HepG2 (cell line): ENCODE measurements around the gene HLA-DMB. TPM values are rescaled to one million over a fixed set of nuclear protein-coding genes. Genes with fewer than 3 reads are reported as not detected.

Experiments used
- KDM3A ChIP-seq: IDR thresholded peaks from 2 replicates; pipeline ENCODE4 v1.6.1; 2018; ENCODE audit warnings: low read depth, missing compliant biosample characterization
- TMF1 ChIP-seq: sonication (generic); formaldehyde crosslinking; IDR thresholded peaks from 2 replicates; pipeline ENCODE4 v1.8.1; 2022; ENCODE audit warnings: low read depth, missing genetic modification reagents
- U2AF1 ChIP-seq: fragments of 200-400 bp; formaldehyde crosslinking; optimal IDR thresholded peaks from 2 replicates; pipeline ENCODE3; 2017; ENCODE audit warnings: mild to moderate bottlenecking, low read depth, low read length
- ZKSCAN5 ChIP-seq: sonication (generic); formaldehyde crosslinking; IDR thresholded peaks from 2 replicates; pipeline ENCODE4 v1.5.1; 2020; ENCODE audit warnings: mild to moderate bottlenecking, missing genetic modification reagents
- ZNF207 ChIP-seq: fragments of 450-650 bp; IDR thresholded peaks from 2 replicates; pipeline ENCODE4 v1.6.1; 2016; ENCODE audit warnings: antibody characterized with exemption, borderline replicate concordance
- ZNF33A ChIP-seq: sonication (generic); formaldehyde crosslinking; IDR thresholded peaks from 2 replicates; pipeline ENCODE4 v1.5.1; 2020; ENCODE audit warnings: missing genetic modification reagents, mild to moderate bottlenecking, moderate library complexity, borderline replicate concordance
- polyA plus RNA-seq, 8 experiments: library from polyadenylated mRNA; depleted of rRNA in 3 of 8; stranded (reverse) in 7 of 8; unstranded in 1 of 8; fragments of >200 nt; fragmentation: Illumina TruSeq in 4 of 8; extraction: Trizol in 4 of 8; gene quantifications; 2 replicates each; pipeline versions ENCODE4 v1.2.1 to v1.2.3, GENCODE V29; 2011 to 2016; ENCODE audit warnings: low read depth in 4 of 8, missing spikeins in 1 of 8, mixed read lengths in 1 of 8; ENCODE audit not compliant: insufficient read depth in 1 of 8
- total RNA-seq, 5 experiments: library from RNA; depleted of rRNA; stranded (reverse); fragments of >200 nt; fragmentation: Illumina TruSeq; extraction: Trizol; gene quantifications; 2 replicates each; pipeline ENCODE4 v1.2.3, GENCODE V29; 2016; ENCODE audit warnings: low read depth in 1 of 5
- TF ChIP-seq, protein P1 (sequence below): sonication (generic); formaldehyde crosslinking; IDR thresholded peaks from 2 replicates; pipeline ENCODE4 v1.9.0; 2021; ENCODE audit warnings: missing genetic modification reagents, mild to moderate bottlenecking, borderline replicate concordance
- TF ChIP-seq, protein P2 (sequence below): sonication (generic); formaldehyde crosslinking; IDR thresholded peaks from 2 replicates; pipeline ENCODE4 v1.4.0; 2020; ENCODE audit warnings: missing genetic modification reagents
- TF ChIP-seq, protein P3 (sequence below): sonication (generic); formaldehyde crosslinking; IDR thresholded peaks from 2 replicates; pipeline ENCODE4 v1.8.0; 2022; ENCODE audit warnings: mild to moderate bottlenecking, missing genetic modification reagents, borderline replicate concordance
- TF ChIP-seq, protein P4 (sequence below): sonication (generic); formaldehyde crosslinking; IDR thresholded peaks from 2 replicates; pipeline ENCODE4 v1.5.1; 2020; ENCODE audit warnings: mild to moderate bottlenecking, missing genetic modification reagents, borderline replicate concordance
- TF ChIP-seq, protein P5 (sequence below): IDR thresholded peaks from 2 replicates; pipeline ENCODE4 v1.6.1; 2016; ENCODE audit warnings: low read depth
- TF ChIP-seq, protein P6 (sequence below): sonication (generic); formaldehyde crosslinking; IDR thresholded peaks from 2 replicates; pipeline ENCODE4 v1.5.0; 2020; ENCODE audit warnings: mild to moderate bottlenecking, missing genetic modification reagents

HLA-DMB gene
- total and polyA plus RNA-seq, 2 of the 13 experiments (the other 11 are each of a cell fraction or from before 2014, with no cell fraction given) = not detected

DNA sequence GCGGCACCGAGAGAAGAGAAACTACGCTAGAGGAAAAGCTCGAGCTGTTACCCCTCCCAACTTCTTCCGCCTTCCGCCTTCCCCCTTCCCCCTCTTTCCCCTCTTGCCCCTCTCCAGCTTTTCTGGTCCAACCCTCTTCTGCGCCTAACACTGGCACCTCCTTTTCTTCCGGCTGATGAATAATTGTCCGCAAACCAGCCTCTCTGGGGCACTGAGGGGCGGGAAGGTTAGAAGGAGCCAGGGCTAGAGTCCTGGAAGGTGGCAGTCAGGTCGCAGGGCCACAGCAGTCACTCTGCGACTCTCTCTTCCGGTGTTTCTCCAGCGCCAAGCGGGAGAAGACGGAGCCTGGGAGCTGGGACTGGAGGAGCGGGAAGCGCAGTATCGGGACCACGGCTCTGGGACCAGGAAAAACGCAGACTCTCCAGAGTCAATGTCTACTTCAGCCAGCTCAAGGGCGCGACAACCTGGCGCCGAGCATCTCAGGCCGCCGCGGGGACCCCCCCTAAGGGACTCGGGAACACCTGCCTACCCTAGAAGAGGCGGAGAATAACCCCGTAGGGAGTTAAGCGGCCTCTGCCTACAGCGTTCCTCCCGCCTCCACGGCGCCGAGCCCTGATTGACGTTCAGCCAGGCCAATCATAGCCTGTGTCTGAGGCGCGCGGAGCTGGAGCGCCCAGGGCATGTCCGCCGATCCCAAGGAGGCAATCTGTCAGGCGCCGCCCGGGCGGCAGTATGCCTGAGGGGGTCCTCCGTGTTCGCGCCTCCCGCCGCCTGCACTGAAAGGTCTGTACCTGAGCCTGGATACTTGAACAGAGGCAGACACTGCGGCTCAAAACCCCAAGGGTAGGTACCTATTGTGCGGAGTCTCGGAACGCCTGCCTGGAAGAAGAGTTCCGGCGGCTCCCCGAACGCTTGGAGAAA is 46.5 kb downstream of the HLA-DMB start (continued):
- TF ChIP-seq, protein P1, sequence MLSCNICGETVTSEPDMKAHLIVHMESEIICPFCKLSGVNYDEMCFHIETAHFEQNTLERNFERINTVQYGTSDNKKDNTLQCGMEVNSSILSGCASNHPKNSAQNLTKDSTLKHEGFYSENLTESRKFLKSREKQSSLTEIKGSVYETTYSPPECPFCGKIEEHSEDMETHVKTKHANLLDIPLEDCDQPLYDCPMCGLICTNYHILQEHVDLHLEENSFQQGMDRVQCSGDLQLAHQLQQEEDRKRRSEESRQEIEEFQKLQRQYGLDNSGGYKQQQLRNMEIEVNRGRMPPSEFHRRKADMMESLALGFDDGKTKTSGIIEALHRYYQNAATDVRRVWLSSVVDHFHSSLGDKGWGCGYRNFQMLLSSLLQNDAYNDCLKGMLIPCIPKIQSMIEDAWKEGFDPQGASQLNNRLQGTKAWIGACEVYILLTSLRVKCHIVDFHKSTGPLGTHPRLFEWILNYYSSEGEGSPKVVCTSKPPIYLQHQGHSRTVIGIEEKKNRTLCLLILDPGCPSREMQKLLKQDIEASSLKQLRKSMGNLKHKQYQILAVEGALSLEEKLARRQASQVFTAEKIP (CRISPR knock-in tag) = no peak
- TF ChIP-seq, protein P2, sequence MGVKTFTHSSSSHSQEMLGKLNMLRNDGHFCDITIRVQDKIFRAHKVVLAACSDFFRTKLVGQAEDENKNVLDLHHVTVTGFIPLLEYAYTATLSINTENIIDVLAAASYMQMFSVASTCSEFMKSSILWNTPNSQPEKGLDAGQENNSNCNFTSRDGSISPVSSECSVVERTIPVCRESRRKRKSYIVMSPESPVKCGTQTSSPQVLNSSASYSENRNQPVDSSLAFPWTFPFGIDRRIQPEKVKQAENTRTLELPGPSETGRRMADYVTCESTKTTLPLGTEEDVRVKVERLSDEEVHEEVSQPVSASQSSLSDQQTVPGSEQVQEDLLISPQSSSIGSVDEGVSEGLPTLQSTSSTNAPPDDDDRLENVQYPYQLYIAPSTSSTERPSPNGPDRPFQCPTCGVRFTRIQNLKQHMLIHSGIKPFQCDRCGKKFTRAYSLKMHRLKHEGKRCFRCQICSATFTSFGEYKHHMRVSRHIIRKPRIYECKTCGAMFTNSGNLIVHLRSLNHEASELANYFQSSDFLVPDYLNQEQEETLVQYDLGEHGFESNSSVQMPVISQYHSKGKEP (CRISPR knock-in tag) = 0 out of 2 replicates have a peak, but pooled peaks have one; percentile 24
- no peak for TF ChIP-seq ZNF207
- TF ChIP-seq ZNF33A = no peak
- peak; percentile 77; the same call in 1 of the 2 replicates for TF ChIP-seq KDM3A (CRISPR knock-in tag)
- no peak for TF ChIP-seq U2AF1
- TF ChIP-seq, protein P3, sequence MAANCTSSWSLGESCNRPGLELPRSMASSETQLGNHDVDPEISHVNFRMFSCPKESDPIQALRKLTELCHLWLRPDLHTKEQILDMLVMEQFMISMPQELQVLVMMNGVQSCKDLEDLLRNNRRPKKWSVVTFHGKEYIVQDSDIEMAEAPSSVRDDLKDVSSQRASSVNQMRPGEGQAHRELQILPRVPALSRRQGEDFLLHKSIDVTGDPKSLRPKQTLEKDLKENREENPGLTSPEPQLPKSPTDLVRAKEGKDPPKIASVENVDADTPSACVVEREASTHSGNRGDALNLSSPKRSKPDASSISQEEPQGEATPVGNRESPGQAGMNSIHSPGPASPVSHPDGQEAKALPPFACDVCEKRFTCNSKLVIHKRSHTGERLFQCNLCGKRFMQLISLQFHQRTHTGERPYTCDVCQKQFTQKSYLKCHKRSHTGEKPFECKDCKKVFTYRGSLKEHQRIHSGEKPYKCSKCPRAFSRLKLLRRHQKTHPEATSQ = no peak; the same call in 1 of the 2 replicates
- no peak for TF ChIP-seq ZKSCAN5 (CRISPR knock-in tag)
- TF ChIP-seq, protein P4, sequence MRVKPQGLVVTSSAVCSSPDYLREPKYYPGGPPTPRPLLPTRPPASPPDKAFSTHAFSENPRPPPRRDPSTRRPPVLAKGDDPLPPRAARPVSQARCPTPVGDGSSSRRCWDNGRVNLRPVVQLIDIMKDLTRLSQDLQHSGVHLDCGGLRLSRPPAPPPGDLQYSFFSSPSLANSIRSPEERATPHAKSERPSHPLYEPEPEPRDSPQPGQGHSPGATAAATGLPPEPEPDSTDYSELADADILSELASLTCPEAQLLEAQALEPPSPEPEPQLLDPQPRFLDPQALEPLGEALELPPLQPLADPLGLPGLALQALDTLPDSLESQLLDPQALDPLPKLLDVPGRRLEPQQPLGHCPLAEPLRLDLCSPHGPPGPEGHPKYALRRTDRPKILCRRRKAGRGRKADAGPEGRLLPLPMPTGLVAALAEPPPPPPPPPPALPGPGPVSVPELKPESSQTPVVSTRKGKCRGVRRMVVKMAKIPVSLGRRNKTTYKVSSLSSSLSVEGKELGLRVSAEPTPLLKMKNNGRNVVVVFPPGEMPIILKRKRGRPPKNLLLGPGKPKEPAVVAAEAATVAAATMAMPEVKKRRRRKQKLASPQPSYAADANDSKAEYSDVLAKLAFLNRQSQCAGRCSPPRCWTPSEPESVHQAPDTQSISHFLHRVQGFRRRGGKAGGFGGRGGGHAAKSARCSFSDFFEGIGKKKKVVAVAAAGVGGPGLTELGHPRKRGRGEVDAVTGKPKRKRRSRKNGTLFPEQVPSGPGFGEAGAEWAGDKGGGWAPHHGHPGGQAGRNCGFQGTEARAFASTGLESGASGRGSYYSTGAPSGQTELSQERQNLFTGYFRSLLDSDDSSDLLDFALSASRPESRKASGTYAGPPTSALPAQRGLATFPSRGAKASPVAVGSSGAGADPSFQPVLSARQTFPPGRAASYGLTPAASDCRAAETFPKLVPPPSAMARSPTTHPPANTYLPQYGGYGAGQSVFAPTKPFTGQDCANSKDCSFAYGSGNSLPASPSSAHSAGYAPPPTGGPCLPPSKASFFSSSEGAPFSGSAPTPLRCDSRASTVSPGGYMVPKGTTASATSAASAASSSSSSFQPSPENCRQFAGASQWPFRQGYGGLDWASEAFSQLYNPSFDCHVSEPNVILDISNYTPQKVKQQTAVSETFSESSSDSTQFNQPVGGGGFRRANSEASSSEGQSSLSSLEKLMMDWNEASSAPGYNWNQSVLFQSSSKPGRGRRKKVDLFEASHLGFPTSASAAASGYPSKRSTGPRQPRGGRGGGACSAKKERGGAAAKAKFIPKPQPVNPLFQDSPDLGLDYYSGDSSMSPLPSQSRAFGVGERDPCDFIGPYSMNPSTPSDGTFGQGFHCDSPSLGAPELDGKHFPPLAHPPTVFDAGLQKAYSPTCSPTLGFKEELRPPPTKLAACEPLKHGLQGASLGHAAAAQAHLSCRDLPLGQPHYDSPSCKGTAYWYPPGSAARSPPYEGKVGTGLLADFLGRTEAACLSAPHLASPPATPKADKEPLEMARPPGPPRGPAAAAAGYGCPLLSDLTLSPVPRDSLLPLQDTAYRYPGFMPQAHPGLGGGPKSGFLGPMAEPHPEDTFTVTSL (CRISPR knock-in tag) = no peak
- TF ChIP-seq, protein P5, sequence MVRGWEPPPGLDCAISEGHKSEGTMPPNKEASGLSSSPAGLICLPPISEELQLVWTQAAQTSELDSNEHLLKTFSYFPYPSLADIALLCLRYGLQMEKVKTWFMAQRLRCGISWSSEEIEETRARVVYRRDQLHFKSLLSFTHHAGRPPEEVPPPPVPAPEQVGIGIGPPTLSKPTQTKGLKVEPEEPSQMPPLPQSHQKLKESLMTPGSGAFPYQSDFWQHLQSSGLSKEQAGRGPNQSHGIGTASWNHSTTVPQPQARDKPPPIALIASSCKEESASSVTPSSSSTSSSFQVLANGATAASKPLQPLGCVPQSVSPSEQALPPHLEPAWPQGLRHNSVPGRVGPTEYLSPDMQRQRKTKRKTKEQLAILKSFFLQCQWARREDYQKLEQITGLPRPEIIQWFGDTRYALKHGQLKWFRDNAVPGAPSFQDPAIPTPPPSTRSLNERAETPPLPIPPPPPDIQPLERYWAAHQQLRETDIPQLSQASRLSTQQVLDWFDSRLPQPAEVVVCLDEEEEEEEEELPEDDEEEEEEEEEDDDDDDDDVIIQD = peak; percentile 66; the same call in 1 of the 2 replicates
- TF ChIP-seq, protein P6, sequence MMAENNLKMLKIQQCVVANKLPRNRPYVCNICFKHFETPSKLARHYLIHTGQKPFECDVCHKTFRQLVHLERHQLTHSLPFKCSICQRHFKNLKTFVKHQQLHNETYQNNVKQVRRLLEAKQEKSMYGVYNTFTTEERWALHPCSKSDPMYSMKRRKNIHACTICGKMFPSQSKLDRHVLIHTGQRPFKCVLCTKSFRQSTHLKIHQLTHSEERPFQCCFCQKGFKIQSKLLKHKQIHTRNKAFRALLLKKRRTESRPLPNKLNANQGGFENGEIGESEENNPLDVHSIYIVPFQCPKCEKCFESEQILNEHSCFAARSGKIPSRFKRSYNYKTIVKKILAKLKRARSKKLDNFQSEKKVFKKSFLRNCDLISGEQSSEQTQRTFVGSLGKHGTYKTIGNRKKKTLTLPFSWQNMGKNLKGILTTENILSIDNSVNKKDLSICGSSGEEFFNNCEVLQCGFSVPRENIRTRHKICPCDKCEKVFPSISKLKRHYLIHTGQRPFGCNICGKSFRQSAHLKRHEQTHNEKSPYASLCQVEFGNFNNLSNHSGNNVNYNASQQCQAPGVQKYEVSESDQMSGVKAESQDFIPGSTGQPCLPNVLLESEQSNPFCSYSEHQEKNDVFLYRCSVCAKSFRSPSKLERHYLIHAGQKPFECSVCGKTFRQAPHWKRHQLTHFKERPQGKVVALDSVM (CRISPR knock-in tag) = peak; percentile 49; the same call in 1 of the 2 replicates
- peak; percentile 2; the same call in 1 of the 2 replicates for TF ChIP-seq TMF1 (CRISPR knock-in tag)
